HEK293 (cell line): ENCODE data around the gene POLR1D.

Source experiments
- CTCF ChIA-PET: fragments of 350-600 bp; formaldehyde crosslinking; extraction: SDS; loops from one replicate; lab custom pipeline; 2021; ENCODE audit warnings: antibody characterized with exemption; lab: Yijun Ruan, JAX
- POLR2A ChIA-PET: fragments of 300-600 bp; formaldehyde crosslinking; extraction: SDS; loops from one replicate; lab custom pipeline; 2020; ENCODE audit warnings: antibody characterized with exemption, inconsistent platforms; lab: Yijun Ruan, JAX
- H3K27ac ChIP-seq: fragments of 200-500 bp; sonication (Bioruptor generic); 2 replicates; pipeline ENCODE4 v1.5.1; 2014; ENCODE audit warnings: low read depth, low read length, control low read depth, inconsistent platforms; ENCODE audit errors: extremely low read depth
- H3K36me3 ChIP-seq, 2 experiments: fragments of 200-500 bp in 1 of 2; sonication (Bioruptor generic) in 1 of 2; 1 replicate in 1 of 2; 2 replicates in 1 of 2; pipeline ENCODE4 v1.5.1; 2014 to 2017; ENCODE audit warnings: inconsistent platforms in 2 of 2, low read length in 2 of 2; ENCODE audit not compliant: control insufficient read depth in 2 of 2, insufficient read depth in 1 of 2
- H3K4me1 ChIP-seq: fragments of 200-500 bp; sonication (Bioruptor generic); 2 replicates; pipeline ENCODE4 v1.5.1; 2014; ENCODE audit warnings: mild to moderate bottlenecking, low read length, inconsistent platforms; ENCODE audit not compliant: control insufficient read depth, insufficient read depth
- H3K4me3 ChIP-seq: 2 replicates; pipeline ENCODE4 v1.5.1; 2011; ENCODE audit warnings: low read depth, mild to moderate bottlenecking, control low read depth, low read length, moderate library complexity
- H3K9me3 ChIP-seq: fragments of 200-500 bp; sonication (Bioruptor generic); 2 replicates; pipeline ENCODE4 v1.5.1; 2014; ENCODE audit warnings: low read depth, low read length, inconsistent platforms; ENCODE audit not compliant: control insufficient read depth, insufficient read depth
- AEBP2 ChIP-seq: fragments of 450-650 bp; formaldehyde crosslinking; IDR thresholded peaks from 2 replicates; pipeline ENCODE4 v1.5.1; 2016; ENCODE audit warnings: missing biosample characterization, missing genetic modification characterization, borderline replicate concordance
- HOXC10 ChIP-seq: sonication (generic); formaldehyde crosslinking; IDR thresholded peaks from 2 replicates; pipeline ENCODE4 v1.8.1; 2023; ENCODE audit warnings: mild to moderate bottlenecking, missing genetic modification reagents
- KLF16 ChIP-seq: fragments of 450-650 bp; formaldehyde crosslinking; IDR thresholded peaks from 2 replicates; pipeline ENCODE4 v1.5.1; 2017; ENCODE audit warnings: missing biosample characterization, missing genetic modification characterization
- SP7 ChIP-seq: fragments of 450-650 bp; formaldehyde crosslinking; IDR thresholded peaks from 2 replicates; pipeline ENCODE4 v1.5.1; 2016; ENCODE audit warnings: missing biosample characterization, missing genetic modification characterization
- YY2 ChIP-seq: fragments of 450-650 bp; formaldehyde crosslinking; IDR thresholded peaks from 2 replicates; pipeline ENCODE4 v1.5.1; 2016; ENCODE audit warnings: missing biosample characterization, missing genetic modification characterization
- ZFP41 ChIP-seq: fragments of 450-650 bp; formaldehyde crosslinking; IDR thresholded peaks from 2 replicates; pipeline ENCODE4 v1.5.1; 2016; ENCODE audit warnings: missing biosample characterization, missing genetic modification characterization, borderline replicate concordance
- ZNF138 ChIP-seq: fragments of 450-650 bp; formaldehyde crosslinking; IDR thresholded peaks from 2 replicates; pipeline ENCODE4 v1.5.1; 2016; ENCODE audit warnings: missing biosample characterization, missing genetic modification characterization, borderline replicate concordance
- ZNF146 ChIP-seq: fragments of 450-650 bp; formaldehyde crosslinking; IDR thresholded peaks from 2 replicates; pipeline ENCODE4 v1.5.1; 2016; ENCODE audit warnings: missing biosample characterization, missing genetic modification characterization
- ZNF223 ChIP-seq: fragments of 450-650 bp; formaldehyde crosslinking; IDR thresholded peaks from 2 replicates; pipeline ENCODE4 v1.5.1; 2016; ENCODE audit warnings: missing biosample characterization, missing genetic modification characterization
- ZNF473 ChIP-seq: fragments of 450-650 bp; formaldehyde crosslinking; IDR thresholded peaks from 2 replicates; pipeline ENCODE4 v1.5.1; 2017; ENCODE audit warnings: missing biosample characterization, missing genetic modification characterization
- ZNF518A ChIP-seq: fragments of 450-650 bp; formaldehyde crosslinking; conservative IDR thresholded peaks from 2 replicates; pipeline ENCODE4 v1.5.1; 2016; ENCODE audit warnings: low read depth, missing biosample characterization, missing genetic modification characterization
- ZNF529 ChIP-seq: fragments of 450-650 bp; formaldehyde crosslinking; IDR thresholded peaks from 2 replicates; pipeline ENCODE4 v1.5.1; 2017; ENCODE audit warnings: missing genetic modification characterization, missing biosample characterization; ENCODE audit not compliant: insufficient replicate concordance
- ZNF658 ChIP-seq: fragments of 450-650 bp; formaldehyde crosslinking; IDR thresholded peaks from 2 replicates; pipeline ENCODE4; 2016; ENCODE audit warnings: missing biosample characterization, missing genetic modification characterization
- ZNF777 ChIP-seq: fragments of 450-650 bp; formaldehyde crosslinking; IDR thresholded peaks from 2 replicates; pipeline ENCODE4 v1.5.1; 2017; ENCODE audit warnings: missing biosample characterization, missing genetic modification characterization, borderline replicate concordance
- ZSCAN16 ChIP-seq: fragments of 450-650 bp; formaldehyde crosslinking; IDR thresholded peaks from 2 replicates; pipeline ENCODE4 v1.5.1; 2016; ENCODE audit warnings: missing biosample characterization, missing genetic modification characterization
- TF ChIP-seq, protein P1 (sequence below): fragments of 450-650 bp; formaldehyde crosslinking; IDR thresholded peaks from 2 replicates; pipeline ENCODE4 v1.5.1; 2016; ENCODE audit warnings: missing biosample characterization, missing genetic modification characterization
- TF ChIP-seq, protein P2 (sequence below): fragments of 450-650 bp; formaldehyde crosslinking; IDR thresholded peaks from 2 replicates; pipeline ENCODE4 v1.5.1; 2016; ENCODE audit warnings: missing biosample characterization, missing genetic modification characterization
- TF ChIP-seq, protein P3 (sequence below): sonication (generic); formaldehyde crosslinking; IDR thresholded peaks from 2 replicates; pipeline ENCODE4 v1.8.1; 2022; ENCODE audit warnings: mild to moderate bottlenecking, moderate library complexity, missing genetic modification reagents

Gene POLR1D

DNA sequence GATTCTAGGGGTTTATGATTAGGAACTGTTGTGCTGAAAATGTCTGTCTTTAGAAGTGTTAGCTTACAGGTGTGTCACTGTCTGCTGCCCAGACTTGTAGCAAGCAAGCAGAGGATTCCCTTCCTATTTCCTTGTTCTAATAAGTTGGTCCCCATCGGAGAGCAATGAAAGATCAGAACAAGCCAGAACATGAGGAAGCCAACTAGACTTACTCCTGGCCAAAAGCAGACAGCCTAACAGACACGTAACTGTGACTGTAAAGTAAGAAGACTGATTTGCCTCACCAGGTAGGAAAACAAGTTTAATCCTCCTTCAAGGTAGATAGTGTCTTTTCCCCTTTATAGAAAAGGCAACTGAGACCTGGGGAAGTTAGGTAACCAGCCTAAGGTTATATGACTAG is 12.5 kb downstream of the POLR1D start:
- ChIA-PET CTCF (no interaction called here), POLR2A (interaction anchor here (1.1 kb wide), 1 partner anchor 13 kb away, joined by 4 read pairs; the partner anchor contains the start of gene POLR1D)
- Histone ChIP-seq H3K4me3 (no peak overlapping the region), H3K9me3 (no peaks in the 10 kb centered on the region), H3K4me1 (0 out of 2 replicates have a peak, but pooled peaks cover 5% of the 10 kb centered on the region), H3K27ac (no peak overlapping the region), H3K36me3 (peaks cover 0 to 19% of the 10 kb centered on the region in 2 experiments; a peak in 1 of 3 replicates)
- TF ChIP-seq ZFP41 (tag by site-specific recombination) (no peak), YY2 (tag by site-specific recombination) (no peak), AEBP2 (tag by site-specific recombination) (no peak), SP7 (no peak), HOXC10 (no peak), ZNF138 (tag by site-specific recombination) (no peak), ZNF529 (tag by site-specific recombination) (no peak), KLF16 (tag by site-specific recombination) (no peak), ZNF146 (tag by site-specific recombination) (no peak), ZNF223 (tag by site-specific recombination) (no peak)
- TF ChIP-seq, protein P1, sequence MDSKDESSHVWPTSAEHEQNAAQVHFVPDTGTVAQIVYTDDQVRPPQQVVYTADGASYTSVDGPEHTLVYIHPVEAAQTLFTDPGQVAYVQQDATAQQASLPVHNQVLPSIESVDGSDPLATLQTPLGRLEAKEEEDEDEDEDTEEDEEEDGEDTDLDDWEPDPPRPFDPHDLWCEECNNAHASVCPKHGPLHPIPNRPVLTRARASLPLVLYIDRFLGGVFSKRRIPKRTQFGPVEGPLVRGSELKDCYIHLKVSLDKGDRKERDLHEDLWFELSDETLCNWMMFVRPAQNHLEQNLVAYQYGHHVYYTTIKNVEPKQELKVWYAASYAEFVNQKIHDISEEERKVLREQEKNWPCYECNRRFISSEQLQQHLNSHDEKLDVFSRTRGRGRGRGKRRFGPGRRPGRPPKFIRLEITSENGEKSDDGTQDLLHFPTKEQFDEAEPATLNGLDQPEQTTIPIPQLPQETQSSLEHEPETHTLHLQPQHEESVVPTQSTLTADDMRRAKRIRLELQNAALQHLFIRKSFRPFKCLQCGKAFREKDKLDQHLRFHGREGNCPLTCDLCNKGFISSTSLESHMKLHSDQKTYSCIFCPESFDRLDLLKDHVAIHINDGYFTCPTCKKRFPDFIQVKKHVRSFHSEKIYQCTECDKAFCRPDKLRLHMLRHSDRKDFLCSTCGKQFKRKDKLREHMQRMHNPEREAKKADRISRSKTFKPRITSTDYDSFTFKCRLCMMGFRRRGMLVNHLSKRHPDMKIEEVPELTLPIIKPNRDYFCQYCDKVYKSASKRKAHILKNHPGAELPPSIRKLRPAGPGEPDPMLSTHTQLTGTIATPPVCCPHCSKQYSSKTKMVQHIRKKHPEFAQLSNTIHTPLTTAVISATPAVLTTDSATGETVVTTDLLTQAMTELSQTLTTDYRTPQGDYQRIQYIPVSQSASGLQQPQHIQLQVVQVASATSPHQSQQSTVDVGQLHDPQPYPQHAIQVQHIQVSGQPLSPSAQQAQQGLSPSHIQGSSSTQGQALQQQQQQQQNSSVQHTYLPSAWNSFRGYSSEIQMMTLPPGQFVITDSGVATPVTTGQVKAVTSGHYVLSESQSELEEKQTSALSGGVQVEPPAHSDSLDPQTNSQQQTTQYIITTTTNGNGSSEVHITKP = no peak
- TF ChIP-seq, protein P2, sequence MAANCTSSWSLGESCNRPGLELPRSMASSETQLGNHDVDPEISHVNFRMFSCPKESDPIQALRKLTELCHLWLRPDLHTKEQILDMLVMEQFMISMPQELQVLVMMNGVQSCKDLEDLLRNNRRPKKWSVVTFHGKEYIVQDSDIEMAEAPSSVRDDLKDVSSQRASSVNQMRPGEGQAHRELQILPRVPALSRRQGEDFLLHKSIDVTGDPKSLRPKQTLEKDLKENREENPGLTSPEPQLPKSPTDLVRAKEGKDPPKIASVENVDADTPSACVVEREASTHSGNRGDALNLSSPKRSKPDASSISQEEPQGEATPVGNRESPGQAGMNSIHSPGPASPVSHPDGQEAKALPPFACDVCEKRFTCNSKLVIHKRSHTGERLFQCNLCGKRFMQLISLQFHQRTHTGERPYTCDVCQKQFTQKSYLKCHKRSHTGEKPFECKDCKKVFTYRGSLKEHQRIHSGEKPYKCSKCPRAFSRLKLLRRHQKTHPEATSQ (tag by site-specific recombination) = no peak
- TF ChIP-seq, protein P3, sequence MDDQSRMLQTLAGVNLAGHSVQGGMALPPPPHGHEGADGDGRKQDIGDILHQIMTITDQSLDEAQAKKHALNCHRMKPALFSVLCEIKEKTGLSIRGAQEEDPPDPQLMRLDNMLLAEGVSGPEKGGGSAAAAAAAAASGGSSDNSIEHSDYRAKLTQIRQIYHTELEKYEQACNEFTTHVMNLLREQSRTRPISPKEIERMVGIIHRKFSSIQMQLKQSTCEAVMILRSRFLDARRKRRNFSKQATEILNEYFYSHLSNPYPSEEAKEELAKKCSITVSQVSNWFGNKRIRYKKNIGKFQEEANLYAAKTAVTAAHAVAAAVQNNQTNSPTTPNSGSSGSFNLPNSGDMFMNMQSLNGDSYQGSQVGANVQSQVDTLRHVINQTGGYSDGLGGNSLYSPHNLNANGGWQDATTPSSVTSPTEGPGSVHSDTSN (CRISPR knock-in tag) = no peak

GRCh38 chr13:27634791-27635190 is 13.1 kb downstream of the POLR1D start:
- no peak overlapping the region for H3K4me3 ChIP-seq
- H3K27ac ChIP-seq = no peak overlapping the region
- TF ChIP-seq ZNF777 (tag by site-specific recombination) = no peak
- TF ChIP-seq ZNF473 (tag by site-specific recombination) = no peak
- no peak for TF ChIP-seq ZSCAN16 (tag by site-specific recombination)
- TF ChIP-seq ZNF658 = no peak
- no peak for TF ChIP-seq ZNF518A (tag by site-specific recombination)
- TF ChIP-seq, all 188 proteins: peak for 0
- POLR2A ChIA-PET = interaction anchor here (1.1 kb wide), 1 partner anchor 14 kb away, joined by 4 read pairs; the partner anchor contains the start of gene POLR1D
- H3K36me3 ChIP-seq = peaks cover 0 to 19% of the 10 kb centered on the region in 2 experiments; a peak in 1 of 3 replicates
- H3K4me1 ChIP-seq = 0 out of 2 replicates have a peak, but pooled peaks cover 5% of the 10 kb centered on the region
- no peaks in the 10 kb centered on the region for H3K9me3 ChIP-seq
- CTCF ChIA-PET = interaction anchor here (1.2 kb wide), 1 partner anchor 101 kb away, joined by 4 read pairs; no protein-coding TSS in a partner anchor
